GM12865 (cell line): ENCODE data around the gene LMNA.

Experiments
- DNase-seq: peaks from one replicate; pipeline ENCODE4 v3.0.0; 2010; ENCODE audit warnings: low read depth
- H3K4me3 ChIP-seq: 2 replicates; pipeline ENCODE4 v1.5.1; 2011; ENCODE audit warnings: mild to moderate bottlenecking, low read depth, low read length, control low read depth
- TF ChIP-seq, protein P1 (sequence below): IDR thresholded peaks from 2 replicates; pipeline ENCODE4 v1.5.1; 2011; ENCODE audit warnings: low read length, control low read depth, low read depth, inconsistent platforms; ENCODE audit not compliant: insufficient read depth; ENCODE audit errors: missing control alignments

Gene LMNA

DNA sequence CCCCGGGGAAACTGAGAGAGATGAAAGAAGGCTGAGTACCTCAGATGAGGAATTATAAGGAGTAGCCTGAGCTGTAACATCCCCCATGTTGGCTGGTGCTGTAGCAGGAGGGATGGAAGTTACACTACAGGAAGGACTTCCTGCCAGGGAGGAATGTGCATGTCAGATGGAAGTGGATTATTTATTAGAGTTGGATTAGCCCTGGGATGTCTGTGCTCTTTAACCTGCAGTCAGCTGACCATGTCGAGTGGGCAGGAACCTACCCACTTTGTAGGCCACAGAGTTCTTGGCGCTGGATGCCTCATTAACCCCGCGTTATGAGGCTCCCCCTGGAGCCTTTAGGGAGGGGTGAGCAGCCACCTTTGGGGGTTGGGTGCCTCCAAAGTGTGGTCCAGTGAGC, 38.1 kb downstream of the LMNA start:
- DNase-seq, result peak; percentile 9
- TF ChIP-seq, protein P1, sequence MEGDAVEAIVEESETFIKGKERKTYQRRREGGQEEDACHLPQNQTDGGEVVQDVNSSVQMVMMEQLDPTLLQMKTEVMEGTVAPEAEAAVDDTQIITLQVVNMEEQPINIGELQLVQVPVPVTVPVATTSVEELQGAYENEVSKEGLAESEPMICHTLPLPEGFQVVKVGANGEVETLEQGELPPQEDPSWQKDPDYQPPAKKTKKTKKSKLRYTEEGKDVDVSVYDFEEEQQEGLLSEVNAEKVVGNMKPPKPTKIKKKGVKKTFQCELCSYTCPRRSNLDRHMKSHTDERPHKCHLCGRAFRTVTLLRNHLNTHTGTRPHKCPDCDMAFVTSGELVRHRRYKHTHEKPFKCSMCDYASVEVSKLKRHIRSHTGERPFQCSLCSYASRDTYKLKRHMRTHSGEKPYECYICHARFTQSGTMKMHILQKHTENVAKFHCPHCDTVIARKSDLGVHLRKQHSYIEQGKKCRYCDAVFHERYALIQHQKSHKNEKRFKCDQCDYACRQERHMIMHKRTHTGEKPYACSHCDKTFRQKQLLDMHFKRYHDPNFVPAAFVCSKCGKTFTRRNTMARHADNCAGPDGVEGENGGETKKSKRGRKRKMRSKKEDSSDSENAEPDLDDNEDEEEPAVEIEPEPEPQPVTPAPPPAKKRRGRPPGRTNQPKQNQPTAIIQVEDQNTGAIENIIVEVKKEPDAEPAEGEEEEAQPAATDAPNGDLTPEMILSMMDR, result no peak
- no peak overlapping the region for H3K4me3 ChIP-seq

DNA sequence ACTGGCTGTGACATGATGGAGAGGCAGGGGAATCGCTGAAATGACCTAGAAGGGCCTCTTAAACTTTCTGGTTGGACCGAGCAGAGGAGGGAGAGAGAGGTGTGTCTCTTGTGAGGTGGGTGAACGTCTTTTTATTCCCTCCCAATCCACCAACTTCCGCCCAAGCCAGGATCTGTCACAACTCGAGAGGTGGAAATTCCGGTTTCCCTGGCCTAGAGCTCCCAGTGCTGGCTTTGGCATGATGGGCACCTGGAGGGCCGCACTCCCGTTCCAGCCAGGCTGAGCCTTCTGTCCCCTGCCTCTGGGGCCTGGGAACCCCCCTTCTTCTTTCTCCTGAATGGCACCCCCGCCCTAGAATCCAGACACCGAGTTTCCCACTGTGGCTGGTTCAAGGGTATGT, 38.9 kb downstream of the LMNA start, which contains the start of gene SEMA4A:
SEMA4A (plus strand) TSS at position 224 of the 400 bp plus-strand sequence. CDS start 994 bp downstream, outside the sequence.
- no peak for DNase-seq
- TF ChIP-seq, protein P1, result no peak
- peak within 1 kb of the TSS; percentile 84 for H3K4me3 ChIP-seq

DNA sequence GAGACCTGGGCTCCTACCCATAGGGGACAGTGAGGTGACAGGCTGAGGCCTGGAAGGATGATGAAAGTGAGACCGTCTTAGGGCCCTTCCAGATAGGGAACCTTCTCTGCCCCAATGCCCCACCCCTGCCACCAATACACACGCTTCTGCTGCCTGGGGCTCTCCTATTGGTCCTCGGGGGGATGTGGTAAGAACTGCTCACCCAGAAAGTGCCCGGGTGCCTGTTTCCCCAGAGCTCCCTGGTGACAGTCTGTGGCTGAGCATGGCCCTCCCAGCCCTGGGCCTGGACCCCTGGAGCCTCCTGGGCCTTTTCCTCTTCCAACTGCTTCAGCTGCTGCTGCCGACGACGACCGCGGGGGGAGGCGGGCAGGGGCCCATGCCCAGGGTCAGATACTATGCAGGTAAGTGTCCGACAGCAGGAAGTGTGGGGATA, 39.8 kb downstream of the LMNA start:
- peak overlapping the region; percentile 84 for H3K4me3 ChIP-seq
- peak; percentile 94 for DNase-seq

DNA sequence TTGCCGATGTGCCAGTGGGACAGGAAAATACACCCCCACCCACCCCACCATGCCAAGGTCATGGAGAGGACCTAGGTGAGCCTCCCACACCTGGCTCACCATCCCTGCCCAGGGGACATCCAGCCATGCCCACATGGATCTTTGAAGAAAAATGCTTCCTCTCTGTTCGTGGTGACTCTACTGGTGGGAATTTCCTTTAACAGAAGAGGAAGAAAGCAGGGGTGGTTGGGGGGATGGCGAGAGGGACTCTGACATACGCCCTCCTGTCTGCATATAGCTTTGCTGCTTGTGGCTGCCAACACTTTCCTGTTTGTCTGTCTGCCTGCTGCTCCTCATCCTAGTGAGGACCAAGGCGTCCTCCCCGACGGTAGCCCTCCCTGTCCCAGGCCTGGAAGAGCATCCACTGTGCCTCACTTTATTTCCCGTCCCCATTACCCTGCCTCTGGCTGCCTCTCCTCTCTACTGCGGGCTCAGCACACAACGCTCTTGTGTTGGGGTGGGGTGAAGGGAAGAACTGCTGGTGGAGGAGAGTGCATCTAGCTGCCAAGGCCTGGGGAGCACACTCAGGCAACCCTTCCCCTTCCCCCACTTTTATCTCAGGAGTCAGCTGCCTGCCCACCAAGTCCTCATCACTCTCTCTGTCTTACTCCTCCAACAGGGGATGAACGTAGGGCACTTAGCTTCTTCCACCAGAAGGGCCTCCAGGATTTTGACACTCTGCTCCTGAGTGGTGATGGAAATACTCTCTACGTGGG, 41.4 kb downstream of the LMNA start:
- TF ChIP-seq, protein P1, result no peak
- DNase-seq, result peak; percentile 25
- peak overlapping the region; percentile 84 for H3K4me3 ChIP-seq

More for the DNA sequence above, 39.8 kb downstream of the LMNA start:
- TF ChIP-seq, protein P1, result no peak

DNA sequence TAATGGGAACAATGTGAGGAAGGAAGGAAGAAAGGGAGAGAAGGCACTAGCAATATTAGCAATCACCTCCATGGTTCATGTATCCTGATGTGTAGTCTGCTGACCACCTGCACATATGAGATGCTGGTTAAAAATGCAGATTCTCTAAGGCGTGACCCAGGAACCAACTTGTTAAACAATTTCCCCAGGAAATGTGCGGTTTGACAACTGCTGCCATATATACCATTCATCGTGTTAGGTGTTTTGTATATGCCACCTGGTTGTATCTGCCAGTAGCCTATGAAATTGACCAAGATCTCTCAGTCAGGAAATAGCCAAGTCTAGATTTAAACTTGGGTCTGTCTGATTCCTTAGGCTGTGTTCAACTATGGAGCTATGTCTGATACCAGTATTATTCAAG, 43.0 kb downstream of the LMNA start:
- peak; percentile 87 for DNase-seq
- H3K4me3 ChIP-seq, result no peak overlapping the region
- TF ChIP-seq, protein P1, result no peak

DNA sequence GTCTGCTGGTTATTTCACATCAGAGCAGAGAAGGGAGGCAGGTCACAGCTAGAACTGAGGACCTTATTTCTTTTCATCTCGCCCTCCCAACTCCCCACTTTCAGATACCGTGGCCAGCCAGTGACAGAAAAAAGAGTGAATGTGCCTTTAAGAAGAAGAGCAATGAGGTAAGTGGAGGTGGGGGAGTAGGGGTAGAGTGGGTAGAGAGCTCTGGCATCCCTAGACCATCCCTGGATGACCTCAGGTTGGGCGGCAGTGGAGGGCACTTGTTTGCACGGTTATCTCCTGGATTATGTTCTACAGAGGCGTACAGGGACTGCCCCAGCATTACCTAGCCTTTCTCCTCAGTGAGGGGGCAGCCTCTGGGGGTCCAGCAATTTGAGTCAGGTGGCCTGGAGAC, 43.5 kb downstream of the LMNA start:
- DNase-seq, result no peak
- TF ChIP-seq, protein P1, result no peak
- no peak overlapping the region for H3K4me3 ChIP-seq
